SK-N-SH (cell line): Measurements from ENCODE around the gene MAP3K19.

Experiments
- CTCF ChIP-seq: fragments of 200-600 bp; sonication (generic); IDR thresholded peaks from 2 replicates; pipeline ENCODE4 v1.6.1; 2017; ENCODE audit warnings: antibody characterized with exemption, mild to moderate bottlenecking, moderate library complexity
- EP300 ChIP-seq, 2 experiments: IDR thresholded peaks; 2 replicates each; pipeline versions ENCODE4 v1.4.0 to v1.6.1; 2012; ENCODE audit warnings: borderline replicate concordance in 1 of 2, low read depth in 1 of 2, low read length in 1 of 2
- EZH2phosphoT487 ChIP-seq: fragments of 200-600 bp; sonication (generic); IDR thresholded peaks from 2 replicates; pipeline ENCODE4 v1.6.1; 2017; ENCODE audit warnings: low read depth, mixed run types, mild to moderate bottlenecking, antibody characterized with exemption, moderate library complexity, borderline replicate concordance
- FOXJ3 ChIP-seq: sonication (generic); formaldehyde crosslinking; IDR thresholded peaks from 2 replicates; pipeline ENCODE4 v1.5.1; 2020; ENCODE audit warnings: mild to moderate bottlenecking, missing genetic modification reagents
- GABPA ChIP-seq: IDR thresholded peaks from 2 replicates; pipeline ENCODE4 v1.4.0; 2012; ENCODE audit warnings: low read depth, mild to moderate bottlenecking
- MEF2A ChIP-seq: IDR thresholded peaks from 2 replicates; pipeline ENCODE4 v1.4.0; 2012; ENCODE audit warnings: low read depth, borderline replicate concordance
- POLR2AphosphoS5 ChIP-seq: IDR thresholded peaks from 2 replicates; pipeline ENCODE4 v1.6.1; 2012; ENCODE audit warnings: low read depth, low read length
- RFX5 ChIP-seq: IDR thresholded peaks from 2 replicates; pipeline ENCODE4 v1.6.1; 2012; ENCODE audit warnings: mild to moderate bottlenecking, improper control_type of control experiment, low read length
- TAF1 ChIP-seq: IDR thresholded peaks from 2 replicates; pipeline ENCODE4 v1.6.1; 2012; ENCODE audit warnings: low read depth, mild to moderate bottlenecking, low read length, moderate library complexity, borderline replicate concordance
- TEAD4 ChIP-seq: IDR thresholded peaks from 2 replicates; pipeline ENCODE4 v1.4.0; 2012; ENCODE audit warnings: mild to moderate bottlenecking, borderline replicate concordance; ENCODE audit not compliant: insufficient read depth
- USF2 ChIP-seq: fragments of 150-350 bp; IDR thresholded peaks from 2 replicates; pipeline ENCODE4 v1.6.1; 2017; ENCODE audit warnings: antibody characterized with exemption, low read length, low read depth, borderline replicate concordance
- TF ChIP-seq, protein P1 (sequence below): IDR thresholded peaks from 2 replicates; pipeline ENCODE4 v1.4.0; 2012; ENCODE audit warnings: low read depth, borderline replicate concordance

GRCh38 chr2:135072125-135072997 lies 25.1 kb upstream of the MAP3K19 start:
- TF ChIP-seq RFX5 (no peak), FOXJ3 (no peak), EP300 (IDR thresholded peaks at IDR 0.05; ENCODE audit: borderline replicate concordance in 1 of 2, low read depth in 1 of 2, low read length in 1 of 2) (no peak), EZH2phosphoT487 (no peak), MEF2A (no peak), POLR2AphosphoS5 (no peak), CTCF (no peak), TEAD4 (no peak), TAF1 (no peak), USF2 (no peak), GABPA (no peak)
- TF ChIP-seq, protein P1, sequence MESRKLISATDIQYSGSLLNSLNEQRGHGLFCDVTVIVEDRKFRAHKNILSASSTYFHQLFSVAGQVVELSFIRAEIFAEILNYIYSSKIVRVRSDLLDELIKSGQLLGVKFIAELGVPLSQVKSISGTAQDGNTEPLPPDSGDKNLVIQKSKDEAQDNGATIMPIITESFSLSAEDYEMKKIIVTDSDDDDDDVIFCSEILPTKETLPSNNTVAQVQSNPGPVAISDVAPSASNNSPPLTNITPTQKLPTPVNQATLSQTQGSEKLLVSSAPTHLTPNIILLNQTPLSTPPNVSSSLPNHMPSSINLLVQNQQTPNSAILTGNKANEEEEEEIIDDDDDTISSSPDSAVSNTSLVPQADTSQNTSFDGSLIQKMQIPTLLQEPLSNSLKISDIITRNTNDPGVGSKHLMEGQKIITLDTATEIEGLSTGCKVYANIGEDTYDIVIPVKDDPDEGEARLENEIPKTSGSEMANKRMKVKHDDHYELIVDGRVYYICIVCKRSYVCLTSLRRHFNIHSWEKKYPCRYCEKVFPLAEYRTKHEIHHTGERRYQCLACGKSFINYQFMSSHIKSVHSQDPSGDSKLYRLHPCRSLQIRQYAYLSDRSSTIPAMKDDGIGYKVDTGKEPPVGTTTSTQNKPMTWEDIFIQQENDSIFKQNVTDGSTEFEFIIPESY = no peak
